ENCODE results near the gene HYAL2.

Gene HYAL2

DNA sequence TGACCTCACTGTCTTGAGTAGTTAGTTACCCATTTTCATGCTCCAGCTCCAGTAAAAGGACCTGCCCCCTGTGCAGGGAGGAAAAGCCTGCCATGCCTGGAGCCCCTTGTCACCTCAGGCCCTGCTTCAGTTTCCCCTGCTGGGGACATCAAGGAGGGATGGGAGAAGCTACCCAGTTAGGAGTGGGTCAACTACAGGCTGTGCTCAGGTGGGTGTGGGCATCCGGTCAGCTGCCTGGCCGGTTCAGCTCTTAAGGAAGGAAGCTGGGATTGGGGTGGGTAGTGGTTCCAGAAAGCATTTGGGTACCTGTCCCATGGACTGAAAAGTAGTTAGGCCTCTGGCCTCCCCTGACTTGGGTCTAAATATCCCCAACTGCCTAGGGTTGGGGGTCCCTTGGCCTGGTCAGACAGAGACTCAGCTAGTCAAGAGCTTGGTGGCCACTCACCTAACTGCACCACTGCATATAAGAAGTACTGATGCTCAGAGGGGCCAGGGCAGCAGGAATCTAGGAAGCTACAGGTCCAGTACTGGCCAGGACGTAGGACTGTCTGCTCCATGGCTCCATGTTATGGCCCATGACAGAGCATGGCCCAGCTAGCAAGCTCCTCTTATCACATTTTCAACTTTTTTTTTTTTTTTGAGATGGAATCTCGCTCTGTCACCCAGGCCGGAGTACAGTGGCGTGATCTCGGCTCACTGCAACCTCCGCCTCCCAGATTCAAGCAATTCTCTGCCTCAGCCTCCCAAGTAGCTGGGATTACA is 43.1 kb downstream of the HYAL2 start:
- Histone ChIP-seq H3K4me1 (ENCODE audit: control insufficient read depth in 5 of 5, insufficient read depth in 5 of 5, low read length in 5 of 5) (peaks cover 0 to 16% (median 4%) of the 10 kb centered on the region in 5 donors), H3K4me3 (ENCODE audit: low read depth in 1 of 5, low read length in 5 of 5) (no peak overlapping the region), H3K9ac (ENCODE audit: low read length in 5 of 5) (peak overlapping the region in 1 of 5 donors; percentile 27), H3K27ac (ENCODE audit: low read depth, low read length) (no peak overlapping the region), H3K9me3 (ENCODE audit: control insufficient read depth in 5 of 5, low read length in 5 of 5) (no peaks in the 10 kb centered on the region), H3K36me3 (ENCODE audit: control insufficient read depth in 5 of 5, insufficient read depth in 5 of 5, low read length in 5 of 5) (peaks cover 0 to 5% (median 0%) of the 10 kb centered on the region in 5 donors), H3K27me3 (ENCODE audit: control insufficient read depth in 5 of 5, insufficient read depth in 4 of 5, low read length in 5 of 5) (peaks cover 0 to 9% (median 3%) of the 10 kb centered on the region in 5 donors)

- peaks cover 0 to 5% (median 0%) of the 10 kb centered on the region in 5 donors for H3K36me3 ChIP-seq (ENCODE audit: control insufficient read depth in 5 of 5, insufficient read depth in 5 of 5, low read length in 5 of 5)
- no peak within 1 kb of the TSS for H3K27ac ChIP-seq (ENCODE audit: low read depth, low read length)
- H3K9me3 ChIP-seq (ENCODE audit: control insufficient read depth in 5 of 5, low read length in 5 of 5): no peaks in the 10 kb centered on the region
- peak within 1 kb of the TSS in 1 of 5 donors; percentile 27 for H3K9ac ChIP-seq (ENCODE audit: low read length in 5 of 5)
- H3K4me3 ChIP-seq (ENCODE audit: low read depth in 1 of 5, low read length in 5 of 5): no peak within 1 kb of the TSS
- peaks cover 0 to 22% (median 8%) of the 10 kb centered on the region in 5 donors for H3K4me1 ChIP-seq (ENCODE audit: control insufficient read depth in 5 of 5, insufficient read depth in 5 of 5, low read length in 5 of 5)
- peaks cover 0 to 9% (median 3%) of the 10 kb centered on the region in 5 donors for H3K27me3 ChIP-seq (ENCODE audit: control insufficient read depth in 5 of 5, insufficient read depth in 4 of 5, low read length in 5 of 5)
Observed at GRCh38 chr3:50278880-50279224, 43.7 kb downstream of the HYAL2 start, which contains the start of gene LSMEM2. Gene LSMEM2, plus strand, starts transcription at chr3:50279087. Its CDS starts 27 bp downstream, at chr3:50279114.

DNA sequence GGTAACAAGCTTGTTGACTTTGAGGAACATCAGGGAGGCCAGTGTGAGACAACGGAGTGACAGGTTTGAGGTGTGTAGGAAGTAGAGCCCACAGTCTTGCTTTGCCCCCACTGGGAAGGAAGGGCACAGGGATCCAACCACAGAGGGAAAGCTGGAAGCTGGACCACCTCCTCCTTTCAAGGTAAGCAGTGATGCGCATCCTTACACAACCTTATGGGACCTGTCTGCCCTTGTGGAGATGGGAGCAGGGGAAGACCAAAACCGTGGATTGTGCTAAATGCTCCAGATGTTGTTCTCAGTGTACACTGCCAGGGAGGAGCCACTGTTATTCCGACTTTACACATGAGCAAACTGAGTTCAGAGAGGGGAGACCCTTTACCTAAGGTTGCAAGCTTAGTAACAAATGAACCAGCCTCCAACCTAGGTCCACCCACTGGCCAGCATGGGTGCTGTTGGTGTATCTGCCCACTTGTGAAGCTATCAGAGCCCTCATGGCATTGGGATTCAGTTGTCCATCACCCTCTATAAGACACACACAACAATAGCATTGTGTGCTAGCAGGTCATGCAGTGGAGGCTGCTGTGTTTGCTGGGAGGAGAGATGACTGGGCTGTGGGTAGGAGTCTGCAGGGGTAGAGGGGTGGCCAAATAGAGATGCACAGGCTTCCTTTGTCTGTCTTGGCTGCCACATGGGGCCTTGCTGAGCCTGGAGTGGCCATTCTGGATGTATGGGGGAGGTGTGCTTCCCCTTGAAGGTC is 44.2 kb downstream of the HYAL2 start:
- no peak overlapping the region for H3K27ac ChIP-seq (ENCODE audit: low read depth, low read length)
- peaks cover 0 to 9% (median 3%) of the 10 kb centered on the region in 5 donors for H3K27me3 ChIP-seq (ENCODE audit: control insufficient read depth in 5 of 5, insufficient read depth in 4 of 5, low read length in 5 of 5)
- peak overlapping the region in 1 of 5 donors; percentile 10 for H3K9ac ChIP-seq (ENCODE audit: low read length in 5 of 5)
- peaks cover 0 to 5% (median 0%) of the 10 kb centered on the region in 5 donors for H3K36me3 ChIP-seq (ENCODE audit: control insufficient read depth in 5 of 5, insufficient read depth in 5 of 5, low read length in 5 of 5)
- H3K9me3 ChIP-seq (ENCODE audit: control insufficient read depth in 5 of 5, low read length in 5 of 5): no peaks in the 10 kb centered on the region
- H3K4me3 ChIP-seq (ENCODE audit: low read depth in 1 of 5, low read length in 5 of 5): no peak overlapping the region
- H3K4me1 ChIP-seq (ENCODE audit: control insufficient read depth in 5 of 5, insufficient read depth in 5 of 5, low read length in 5 of 5): peaks cover 0 to 26% (median 14%) of the 10 kb centered on the region in 5 donors

DNA sequence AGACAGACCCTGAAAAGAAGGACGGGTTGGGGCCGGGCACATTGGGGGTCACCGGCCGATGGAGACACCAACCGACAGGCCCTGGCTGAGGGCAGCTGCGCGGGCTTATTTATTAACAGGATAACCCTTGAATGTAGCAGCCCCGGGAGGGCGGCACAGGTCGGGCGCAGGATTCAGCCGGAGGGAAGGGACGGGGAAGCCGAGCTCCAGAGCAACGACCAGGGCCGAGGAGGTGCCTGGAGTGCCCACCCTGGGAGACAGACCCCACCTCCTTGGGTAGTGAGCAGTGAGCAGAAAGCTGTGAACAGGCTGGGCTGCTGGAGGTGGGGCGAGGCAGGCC is 45.8 kb downstream of the HYAL2 start:
- Histone ChIP-seq H3K4me3 (ENCODE audit: low read depth in 1 of 5, low read length in 5 of 5) (no peak overlapping the region), H3K4me1 (ENCODE audit: control insufficient read depth in 5 of 5, insufficient read depth in 5 of 5, low read length in 5 of 5) (peaks cover under 1 to 31% (median 24%) of the 10 kb centered on the region in 5 donors), H3K9me3 (ENCODE audit: control insufficient read depth in 5 of 5, low read length in 5 of 5) (no peaks in the 10 kb centered on the region), H3K27ac (ENCODE audit: low read depth, low read length) (no peak overlapping the region), H3K27me3 (ENCODE audit: control insufficient read depth in 5 of 5, insufficient read depth in 4 of 5, low read length in 5 of 5) (peaks cover 0 to 9% (median 3%) of the 10 kb centered on the region in 5 donors), H3K36me3 (ENCODE audit: control insufficient read depth in 5 of 5, insufficient read depth in 5 of 5, low read length in 5 of 5) (peaks cover 0 to 5% (median 0%) of the 10 kb centered on the region in 5 donors), H3K9ac (ENCODE audit: low read length in 5 of 5) (no peak overlapping the region)

DNA sequence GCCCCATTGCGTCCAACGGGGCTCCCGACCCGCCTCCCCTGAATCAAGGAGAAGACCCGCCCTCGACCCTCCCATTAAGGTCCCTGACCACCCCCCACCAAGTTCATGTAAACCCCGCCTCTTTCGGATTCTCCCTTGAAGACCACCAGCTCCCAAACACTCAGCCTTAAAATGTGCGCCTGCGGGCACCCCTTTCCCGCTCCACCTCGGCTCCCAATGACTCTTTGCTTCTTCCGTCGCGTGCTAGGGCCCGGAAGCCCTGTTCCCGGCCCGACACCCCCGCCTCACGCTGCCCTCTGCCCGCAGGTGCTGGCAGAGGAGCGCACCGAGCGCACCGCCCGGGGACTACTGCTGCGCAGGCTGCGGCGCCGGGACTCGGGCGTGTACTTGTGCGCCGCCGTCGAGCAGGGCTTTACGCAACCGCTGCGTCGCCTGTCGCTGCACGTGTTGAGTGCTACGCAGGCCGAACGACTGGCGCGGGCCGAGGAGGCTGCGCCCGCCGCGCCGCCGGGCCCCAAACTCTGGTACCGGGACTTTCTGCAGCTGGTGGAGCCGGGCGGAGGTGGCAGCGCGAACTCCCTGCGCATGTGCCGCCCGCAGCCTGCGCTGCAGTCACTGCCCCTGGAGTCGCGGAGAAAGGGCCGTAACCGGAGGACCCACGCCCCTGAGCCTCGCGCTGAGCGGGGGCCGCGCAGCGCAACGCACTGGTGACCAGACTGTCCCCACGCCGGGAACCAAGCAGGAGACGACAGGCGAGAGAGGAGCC is 46.4 kb downstream of the HYAL2 start:
- Histone ChIP-seq H3K9ac (ENCODE audit: low read length in 5 of 5) (no peak overlapping the region), H3K27me3 (ENCODE audit: control insufficient read depth in 5 of 5, insufficient read depth in 4 of 5, low read length in 5 of 5) (peaks cover 0 to 9% (median 3%) of the 10 kb centered on the region in 5 donors), H3K4me1 (ENCODE audit: control insufficient read depth in 5 of 5, insufficient read depth in 5 of 5, low read length in 5 of 5) (peaks cover 5 to 37% (median 29%) of the 10 kb centered on the region in 5 donors), H3K36me3 (ENCODE audit: control insufficient read depth in 5 of 5, insufficient read depth in 5 of 5, low read length in 5 of 5) (peaks cover 0 to 5% (median 0%) of the 10 kb centered on the region in 5 donors), H3K4me3 (ENCODE audit: low read depth in 1 of 5, low read length in 5 of 5) (no peak overlapping the region), H3K9me3 (ENCODE audit: control insufficient read depth in 5 of 5, low read length in 5 of 5) (no peaks in the 10 kb centered on the region), H3K27ac (ENCODE audit: low read depth, low read length) (no peak overlapping the region)

- Histone ChIP-seq H3K9ac (ENCODE audit: low read length in 5 of 5) (no peak overlapping the region), H3K4me3 (ENCODE audit: low read depth in 1 of 5, low read length in 5 of 5) (peak overlapping the region in 1 of 5 donors; percentile 32), H3K27ac (ENCODE audit: low read depth, low read length) (no peak overlapping the region), H3K36me3 (ENCODE audit: control insufficient read depth in 5 of 5, insufficient read depth in 5 of 5, low read length in 5 of 5) (peaks cover 0 to 5% (median 0%) of the 10 kb centered on the region in 5 donors), H3K4me1 (ENCODE audit: control insufficient read depth in 5 of 5, insufficient read depth in 5 of 5, low read length in 5 of 5) (peaks cover 5 to 42% (median 37%) of the 10 kb centered on the region in 5 donors), H3K27me3 (ENCODE audit: control insufficient read depth in 5 of 5, insufficient read depth in 4 of 5, low read length in 5 of 5) (peaks cover 0 to 9% (median 3%) of the 10 kb centered on the region in 5 donors), H3K9me3 (ENCODE audit: control insufficient read depth in 5 of 5, low read length in 5 of 5) (no peaks in the 10 kb centered on the region)
Observed at GRCh38 chr3:50275141-50275995, 47.2 kb downstream of the HYAL2 start.

GRCh38 chr3:50274371-50275104 is 48.0 kb downstream of the HYAL2 start:
- peaks cover 5 to 50% (median 45%) of the 10 kb centered on the region in 5 donors for H3K4me1 ChIP-seq (ENCODE audit: control insufficient read depth in 5 of 5, insufficient read depth in 5 of 5, low read length in 5 of 5)
- peaks cover 0 to 9% (median 3%) of the 10 kb centered on the region in 5 donors for H3K27me3 ChIP-seq (ENCODE audit: control insufficient read depth in 5 of 5, insufficient read depth in 4 of 5, low read length in 5 of 5)
- H3K9me3 ChIP-seq (ENCODE audit: control insufficient read depth in 5 of 5, low read length in 5 of 5): no peaks in the 10 kb centered on the region
- H3K9ac ChIP-seq (ENCODE audit: low read length in 5 of 5): no peak overlapping the region
- no peak overlapping the region for H3K4me3 ChIP-seq (ENCODE audit: low read depth in 1 of 5, low read length in 5 of 5)
- H3K36me3 ChIP-seq (ENCODE audit: control insufficient read depth in 5 of 5, insufficient read depth in 5 of 5, low read length in 5 of 5): peaks cover 0 to 5% (median 0%) of the 10 kb centered on the region in 5 donors
- no peak overlapping the region for H3K27ac ChIP-seq (ENCODE audit: low read depth, low read length)

DNA sequence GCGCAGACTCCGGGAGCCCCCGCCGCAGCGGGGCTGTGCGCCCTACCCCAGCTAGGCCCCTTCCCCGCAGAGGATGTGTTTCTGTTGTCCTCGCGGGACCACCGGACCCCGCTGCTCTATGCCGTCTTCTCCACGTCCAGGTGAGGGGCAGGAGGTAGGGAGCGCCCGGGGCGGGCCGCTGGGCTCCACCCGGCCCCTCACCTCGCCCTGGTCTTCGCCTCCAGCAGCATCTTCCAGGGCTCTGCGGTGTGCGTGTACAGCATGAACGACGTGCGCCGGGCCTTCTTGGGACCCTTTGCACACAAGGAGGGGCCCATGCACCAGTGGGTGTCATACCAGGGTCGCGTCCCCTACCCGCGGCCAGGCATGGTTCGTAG is 48.9 kb downstream of the HYAL2 start:
- H3K27ac ChIP-seq (ENCODE audit: low read depth, low read length): no peak overlapping the region
- H3K36me3 ChIP-seq (ENCODE audit: control insufficient read depth in 5 of 5, insufficient read depth in 5 of 5, low read length in 5 of 5): peaks cover 0 to 5% (median 0%) of the 10 kb centered on the region in 5 donors
- H3K27me3 ChIP-seq (ENCODE audit: control insufficient read depth in 5 of 5, insufficient read depth in 4 of 5, low read length in 5 of 5): peaks cover 0 to 9% (median 3%) of the 10 kb centered on the region in 5 donors
- H3K4me3 ChIP-seq (ENCODE audit: low read depth in 1 of 5, low read length in 5 of 5): no peak overlapping the region
- no peak overlapping the region for H3K9ac ChIP-seq (ENCODE audit: low read length in 5 of 5)
- no peaks in the 10 kb centered on the region for H3K9me3 ChIP-seq (ENCODE audit: control insufficient read depth in 5 of 5, low read length in 5 of 5)
- peaks cover 6 to 59% (median 50%) of the 10 kb centered on the region in 5 donors for H3K4me1 ChIP-seq (ENCODE audit: control insufficient read depth in 5 of 5, insufficient read depth in 5 of 5, low read length in 5 of 5)
